Gastrocnemius medialis (tissue), 4 donors: ENCODE data around the gene GRM1. TPM values are rescaled to one million over a fixed set of nuclear protein-coding genes. Genes with fewer than 3 reads are reported as not detected.

ENCODE experiments used
- ATAC-seq, 2 donors: fragments of 150-250 bp; one replicate each; pipeline ENCODE4 v1.9.1; 2016
- DNase-seq, 2 donors: peaks; one replicate each; pipeline ENCODE4 v3.0.0-alpha.2; 2019
- H3K27ac ChIP-seq, 4 donors: fragments of 200-600 bp; sonication (generic); 1 replicate in 1 of 4; 2 replicates in 3 of 4; pipeline ENCODE4 v1.5.1; 2016 to 2018; ENCODE audit warnings: mild to moderate bottlenecking in 2 of 4, moderate library complexity in 1 of 4
- H3K27me3 ChIP-seq, 3 donors: fragments of 200-600 bp; sonication (generic) in 2 of 3; 1 replicate in 1 of 3; 2 replicates in 2 of 3; pipeline versions ENCODE4 v1.5.1 to v1.6.0; 2016 to 2019; ENCODE audit warnings: mild to moderate bottlenecking in 1 of 3, moderate library complexity in 1 of 3
- H3K36me3 ChIP-seq, 2 donors: fragments of 200-600 bp; sonication (generic) in 1 of 2; one replicate each; pipeline ENCODE4 v1.5.1; 2017 to 2018
- H3K4me1 ChIP-seq, 2 donors: fragments of 200-600 bp; sonication (generic) in 1 of 2; one replicate each; pipeline ENCODE4 v1.5.1; 2016 to 2017; ENCODE audit warnings: mild to moderate bottlenecking in 2 of 2
- H3K4me3 ChIP-seq, 4 donors: fragments of 200-600 bp; sonication (generic) in 3 of 4; 1 replicate in 1 of 4; 2 replicates in 3 of 4; pipeline ENCODE4 v1.5.1; 2016 to 2019; ENCODE audit warnings: mild to moderate bottlenecking in 2 of 4
- H3K9me3 ChIP-seq, 3 donors: fragments of 200-600 bp; sonication (generic) in 2 of 3; 1 replicate in 1 of 3; 2 replicates in 2 of 3; pipeline ENCODE4 v1.5.1; 2016 to 2019
- POLR2A ChIP-seq, 2 donors: fragments of 450-650 bp; IDR thresholded peaks; one replicate each; pipeline ENCODE4 v1.6.1; 2017; ENCODE audit warnings: antibody characterized with exemption in 2 of 2, mild to moderate bottlenecking in 2 of 2, moderate library complexity in 2 of 2
- in situ Hi-C, 4 donors: fragments of 200-750 bp; cut with MboI; loops; one replicate each; pipeline versions ENCODE4 v1.15.0 to v1.8.0; 2017; ENCODE audit warnings: low sequenced_read_pairs in 4 of 4
- intact Hi-C: fragments of 100-400 bp; cut with DNase I; formaldehyde crosslinking; loops from one replicate; pipeline ENCODE4 v1.15.1; 2023; ENCODE audit warnings: low total_unique reads
- total RNA-seq, 4 donors: library from RNA; depleted of rRNA; stranded (reverse); fragments of >200 nt; gene quantifications; one replicate each; pipeline versions ENCODE4 v1.1.0 to v1.2.3, GENCODE V29; 2016
- TF ChIP-seq, protein P1 (sequence below), 5 experiments: fragments of 450-650 bp in 3 of 5; fragments of 200-600 bp in 2 of 5; sonication (generic) in 2 of 5; IDR thresholded peaks in 4 of 5; conservative IDR thresholded peaks in 1 of 5; 1 replicate in 4 of 5; 2 replicates in 1 of 5; pipeline ENCODE4 v1.5.1; 2016 to 2019; ENCODE audit warnings: antibody characterized with exemption in 5 of 5, mild to moderate bottlenecking in 3 of 5, moderate library complexity in 3 of 5

Gene GRM1
- total RNA-seq, 4 donors from 2014 or later, result 0.04 TPM; not detected in 3

DNA sequence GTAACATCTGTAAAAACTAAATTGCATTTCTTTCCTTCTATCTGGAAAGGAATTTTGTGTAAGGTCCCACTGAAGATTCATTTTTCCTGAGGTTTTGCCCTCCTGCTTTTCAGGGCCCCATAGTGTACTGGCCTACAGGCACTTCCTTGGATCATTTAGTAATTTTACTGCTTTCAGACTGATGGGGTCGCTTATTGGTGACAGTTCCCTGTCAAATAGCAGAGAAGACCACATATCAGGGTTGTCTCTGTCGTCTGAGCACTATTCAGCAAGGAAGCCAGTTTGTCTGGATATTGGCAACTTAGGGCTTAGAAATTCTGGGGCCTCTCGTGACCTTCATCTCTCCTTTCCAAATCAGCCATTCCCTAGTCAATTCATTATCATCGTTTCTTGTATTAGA lies 3.5 kb downstream of the GRM1 start:
- Histone ChIP-seq H3K27ac (no peak overlapping the region), H3K4me3 (no peak overlapping the region), H3K36me3 (no peaks in the 10 kb centered on the region), H3K4me1 (no peaks in the 10 kb centered on the region), H3K9me3 (no peaks in the 10 kb centered on the region), H3K27me3 (peaks cover 26 to 35% (median 30%) of the 10 kb centered on the region in 3 donors)
- DNase-seq (no peak), ATAC-seq (no peak)
- intact Hi-C loops (no loop called here), in situ Hi-C loops (no loop called here)
- no peak for TF ChIP-seq POLR2A (IDR thresholded peaks at IDR 0.05)
- TF ChIP-seq, protein P1, sequence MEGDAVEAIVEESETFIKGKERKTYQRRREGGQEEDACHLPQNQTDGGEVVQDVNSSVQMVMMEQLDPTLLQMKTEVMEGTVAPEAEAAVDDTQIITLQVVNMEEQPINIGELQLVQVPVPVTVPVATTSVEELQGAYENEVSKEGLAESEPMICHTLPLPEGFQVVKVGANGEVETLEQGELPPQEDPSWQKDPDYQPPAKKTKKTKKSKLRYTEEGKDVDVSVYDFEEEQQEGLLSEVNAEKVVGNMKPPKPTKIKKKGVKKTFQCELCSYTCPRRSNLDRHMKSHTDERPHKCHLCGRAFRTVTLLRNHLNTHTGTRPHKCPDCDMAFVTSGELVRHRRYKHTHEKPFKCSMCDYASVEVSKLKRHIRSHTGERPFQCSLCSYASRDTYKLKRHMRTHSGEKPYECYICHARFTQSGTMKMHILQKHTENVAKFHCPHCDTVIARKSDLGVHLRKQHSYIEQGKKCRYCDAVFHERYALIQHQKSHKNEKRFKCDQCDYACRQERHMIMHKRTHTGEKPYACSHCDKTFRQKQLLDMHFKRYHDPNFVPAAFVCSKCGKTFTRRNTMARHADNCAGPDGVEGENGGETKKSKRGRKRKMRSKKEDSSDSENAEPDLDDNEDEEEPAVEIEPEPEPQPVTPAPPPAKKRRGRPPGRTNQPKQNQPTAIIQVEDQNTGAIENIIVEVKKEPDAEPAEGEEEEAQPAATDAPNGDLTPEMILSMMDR (IDR thresholded peaks at IDR 0.05 in 4 of 5, conservative IDR thresholded peaks at IDR 0.05 in 1 of 5), result no peak

DNA sequence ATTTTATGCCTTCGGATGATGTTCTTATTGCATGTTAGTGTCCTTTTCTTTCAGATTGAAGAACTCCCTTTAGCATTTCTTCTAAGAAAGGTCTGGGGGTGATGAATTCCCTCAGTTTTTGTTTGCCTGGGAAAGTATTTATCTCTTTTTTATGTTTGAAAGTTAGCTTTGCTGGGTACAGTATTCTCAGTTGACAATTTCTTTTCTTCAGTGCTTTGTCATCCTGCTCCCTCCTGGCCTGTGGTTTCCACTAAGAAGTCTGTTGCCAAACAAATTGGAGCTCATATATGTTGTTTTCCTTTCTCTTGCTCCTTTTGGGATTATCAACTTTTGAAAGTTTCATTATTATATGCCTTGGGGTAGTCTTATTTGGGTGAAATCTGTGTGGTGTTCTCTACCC lies 11.5 kb downstream of the GRM1 start:
- intact Hi-C loops, result no loop called here
- TF ChIP-seq, protein P1 (IDR thresholded peaks at IDR 0.05 in 4 of 5, conservative IDR thresholded peaks at IDR 0.05 in 1 of 5), result no peak
- TF ChIP-seq POLR2A (IDR thresholded peaks at IDR 0.05), result no peak
- DNase-seq (no peak), ATAC-seq (no peak)
- Histone ChIP-seq H3K27me3 (no peaks in the 10 kb centered on the region), H3K9me3 (peaks cover 0 to 3% (median 0%) of the 10 kb centered on the region in 3 donors), H3K4me3 (no peak overlapping the region), H3K27ac (no peak overlapping the region), H3K36me3 (no peaks in the 10 kb centered on the region), H3K4me1 (no peaks in the 10 kb centered on the region)
- in situ Hi-C loops, result no loop called here

DNA sequence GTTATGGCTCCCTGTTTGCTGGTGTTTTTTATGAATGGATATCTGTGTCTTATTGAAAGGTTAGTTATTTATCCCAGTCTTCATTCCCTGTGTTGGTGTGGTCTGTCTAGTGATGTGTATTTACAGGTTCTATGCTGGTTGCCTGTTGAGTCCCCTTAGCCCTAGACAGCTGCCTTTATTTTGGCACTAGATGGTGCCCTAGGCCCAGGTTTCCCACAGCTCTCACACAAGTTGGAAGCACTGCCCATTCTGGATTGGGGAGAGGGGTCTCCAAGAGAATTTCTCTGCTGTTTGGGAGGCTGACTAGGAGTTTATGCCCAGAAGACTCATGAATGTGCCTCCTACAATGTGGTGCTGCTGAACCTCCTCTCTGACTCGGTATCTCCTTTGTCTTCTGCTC lies 12.4 kb downstream of the GRM1 start:
- H3K9me3 ChIP-seq, result peaks cover 0 to 3% (median 0%) of the 10 kb centered on the region in 3 donors
- H3K4me3 ChIP-seq, result no peak overlapping the region
- H3K36me3 ChIP-seq, result no peaks in the 10 kb centered on the region
- in situ Hi-C loops (no loop called here), intact Hi-C loops (no loop called here)
- H3K27me3 ChIP-seq, result no peaks in the 10 kb centered on the region
- TF ChIP-seq POLR2A (IDR thresholded peaks at IDR 0.05), result no peak
- TF ChIP-seq, protein P1 (IDR thresholded peaks at IDR 0.05 in 4 of 5, conservative IDR thresholded peaks at IDR 0.05 in 1 of 5), result no peak
- ATAC-seq (no peak), DNase-seq (no peak)
- H3K4me1 ChIP-seq, result no peaks in the 10 kb centered on the region
- no peak overlapping the region for H3K27ac ChIP-seq

DNA sequence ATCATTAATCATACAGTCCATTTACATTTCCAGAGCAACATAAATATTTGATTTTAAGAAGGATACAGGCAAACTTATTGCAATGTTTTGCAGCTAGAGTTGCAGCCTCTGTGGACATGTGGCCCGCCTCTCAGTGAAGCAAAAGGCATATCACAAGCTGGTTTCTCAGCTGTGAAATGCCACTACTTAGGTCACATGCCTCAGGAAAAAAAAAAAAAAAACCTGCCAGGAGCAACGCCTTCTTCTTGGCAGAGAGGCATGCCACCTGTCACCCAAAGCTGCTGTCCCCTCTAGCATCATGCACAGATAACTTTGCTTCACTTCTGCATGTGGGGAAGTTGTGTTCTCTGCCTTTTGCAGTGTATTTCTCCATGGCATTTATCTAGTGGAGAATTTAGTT lies 18.5 kb downstream of the GRM1 start:
- DNase-seq (no peak), ATAC-seq (no peak)
- Histone ChIP-seq H3K4me1 (no peaks in the 10 kb centered on the region), H3K27ac (no peak overlapping the region), H3K27me3 (no peaks in the 10 kb centered on the region), H3K9me3 (no peaks in the 10 kb centered on the region), H3K36me3 (no peaks in the 10 kb centered on the region), H3K4me3 (no peak overlapping the region)
- in situ Hi-C loops (no loop called here), intact Hi-C loops (no loop called here)
- TF ChIP-seq, protein P1 (IDR thresholded peaks at IDR 0.05 in 4 of 5, conservative IDR thresholded peaks at IDR 0.05 in 1 of 5), result no peak
- TF ChIP-seq POLR2A (IDR thresholded peaks at IDR 0.05), result no peak

DNA sequence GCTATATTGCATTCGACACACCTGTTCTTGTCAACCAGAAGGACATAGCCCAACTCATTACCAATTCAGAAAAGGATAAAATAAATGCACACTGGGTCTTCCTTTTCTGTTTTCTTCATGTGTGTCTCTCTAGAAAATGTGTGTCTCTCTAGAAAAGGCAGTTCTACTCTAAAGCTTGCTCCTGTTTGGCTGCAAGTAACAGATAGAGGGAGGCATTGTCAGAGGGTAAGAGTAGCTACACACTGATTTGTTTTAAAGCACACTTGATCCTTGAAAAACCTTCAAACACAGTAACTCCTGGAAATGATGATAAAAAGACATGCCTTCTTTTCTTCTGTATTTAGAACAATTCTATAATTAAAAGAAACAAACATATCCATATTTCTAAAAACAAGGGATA lies 21.3 kb downstream of the GRM1 start:
- intact Hi-C loops, result no loop called here
- Histone ChIP-seq H3K27ac (no peak overlapping the region), H3K9me3 (no peaks in the 10 kb centered on the region), H3K36me3 (no peaks in the 10 kb centered on the region), H3K27me3 (no peaks in the 10 kb centered on the region), H3K4me3 (no peak overlapping the region), H3K4me1 (no peaks in the 10 kb centered on the region)
- DNase-seq, result no peak
- in situ Hi-C loops, result no loop called here
- TF ChIP-seq POLR2A (IDR thresholded peaks at IDR 0.05), result no peak
- TF ChIP-seq, protein P1 (IDR thresholded peaks at IDR 0.05 in 4 of 5, conservative IDR thresholded peaks at IDR 0.05 in 1 of 5), result no peak
- no peak for ATAC-seq
